H1 (cell line): Measurements from ENCODE around the gene GPATCH4.

Experiments
- ATF2 ChIP-seq: IDR thresholded peaks from 2 replicates; pipeline ENCODE4 v1.6.1; 2012; ENCODE audit warnings: low read length, inconsistent platforms
- CTCF ChIP-seq, 3 experiments: IDR thresholded peaks; 1 replicate in 2 of 3; 2 replicates in 1 of 3; pipeline versions ENCODE4 v1.5.1 to v1.6.1; 2011; ENCODE audit warnings: low read length in 3 of 3, mild to moderate bottlenecking in 3 of 3, inconsistent platforms in 2 of 3, low read depth in 1 of 3, moderate library complexity in 1 of 3; ENCODE audit not compliant: insufficient read depth in 1 of 3; ENCODE audit errors: control extremely low read depth in 1 of 3
- KDM5A ChIP-seq: fragments of 200-600 bp; IDR thresholded peaks from 2 replicates; pipeline ENCODE4 v1.7.1; 2012; ENCODE audit warnings: mild to moderate bottlenecking, low read length, inconsistent platforms, mixed read lengths
- POLR2A ChIP-seq, 2 experiments: IDR thresholded peaks; 1 replicate in 1 of 2; 2 replicates in 1 of 2; pipeline ENCODE4 v1.6.1; 2011; ENCODE audit warnings: low read depth in 2 of 2, low read length in 2 of 2, mild to moderate bottlenecking in 2 of 2; ENCODE audit errors: control extremely low read depth in 1 of 2
- SIN3A ChIP-seq, 2 experiments: IDR thresholded peaks in 1 of 2; conservative IDR thresholded peaks in 1 of 2; 2 replicates each; pipeline ENCODE4 v1.6.1; 2011 to 2012; ENCODE audit warnings: low read length in 2 of 2, improper control_type of control experiment in 1 of 2, low read depth in 1 of 2, mild to moderate bottlenecking in 1 of 2
- SP1 ChIP-seq: IDR thresholded peaks from 2 replicates; pipeline ENCODE4 v1.6.1; 2011; ENCODE audit warnings: low read depth, low read length
- SP2 ChIP-seq: IDR thresholded peaks from 2 replicates; pipeline ENCODE4 v1.6.1; 2012; ENCODE audit warnings: mild to moderate bottlenecking, low read length, inconsistent platforms
- TCF12 ChIP-seq: IDR thresholded peaks from 2 replicates; pipeline ENCODE4 v1.6.1; 2011; ENCODE audit warnings: low read depth, mild to moderate bottlenecking, low read length

GRCh38 chr1:156591432-156592157, 9.7 kb downstream of the GPATCH4 start, which contains the start of gene NAXE:
- TF ChIP-seq CTCF (IDR thresholded peaks at IDR 0.05; ENCODE audit: control extremely low read depth in 1 of 3, insufficient read depth in 1 of 3, low read depth in 1 of 3, low read length in 3 of 3), result no peak
- no peak for TF ChIP-seq KDM5A
- TF ChIP-seq SP1, result peak; percentile 63; the same call in 1 of the 2 replicates
- TF ChIP-seq TCF12, result no peak
- peak; percentile 64; a peak in 2 of 3 replicates for TF ChIP-seq POLR2A (IDR thresholded peaks at IDR 0.05; ENCODE audit: control extremely low read depth in 1 of 2, low read depth in 2 of 2, low read length in 2 of 2)
- TF ChIP-seq ATF2, result no peak
- TF ChIP-seq SP2, result no peak
- no peak for TF ChIP-seq SIN3A (conservative IDR thresholded peaks at IDR 0.05 in 1 of 2, IDR thresholded peaks at IDR 0.05 in 1 of 2; ENCODE audit: low read depth in 1 of 2, low read length in 2 of 2)
